WERI-Rb-1 (cell line): ENCODE measurements around the gene ITPR3.

ENCODE experiments used
- DNase-seq: peaks from one replicate; pipeline ENCODE4 v3.0.0-alpha.2; 2020
- H3K27ac ChIP-seq: fragments of 250-450 bp; sonication (Bioruptor Pico); 2 replicates; pipeline ENCODE4 v1.5.1; 2020; ENCODE audit warnings: mild to moderate bottlenecking, moderate library complexity
- H3K27me3 ChIP-seq: fragments of 250-450 bp; sonication (Bioruptor Pico); 2 replicates; pipeline ENCODE4 v1.5.1; 2021; ENCODE audit warnings: mild to moderate bottlenecking, low read depth, moderate library complexity; ENCODE audit not compliant: insufficient read depth, severe bottlenecking
- H3K36me3 ChIP-seq: fragments of 250-450 bp; sonication (Bioruptor Pico); 2 replicates; pipeline ENCODE4 v1.5.1; 2020; ENCODE audit warnings: mild to moderate bottlenecking, moderate library complexity
- H3K4me3 ChIP-seq: 2 replicates; pipeline ENCODE4 v1.5.1; 2011; ENCODE audit warnings: low read depth, mild to moderate bottlenecking, control low read depth, low read length
- H3K9me3 ChIP-seq: fragments of 250-450 bp; sonication (Bioruptor Pico); 2 replicates; pipeline ENCODE4 v1.5.1; 2021; ENCODE audit warnings: mild to moderate bottlenecking, moderate library complexity; ENCODE audit not compliant: severe bottlenecking
- CTCF ChIP-seq: IDR thresholded peaks from 2 replicates; pipeline ENCODE4 v1.5.1; 2011; ENCODE audit warnings: low read depth, mild to moderate bottlenecking, control low read depth, inconsistent platforms, low read length

Gene ITPR3

GRCh38 chr6:33642897-33643296 is 21.8 kb downstream of the ITPR3 start:
- no peaks in the 10 kb centered on the region for H3K27me3 ChIP-seq
- no peak for DNase-seq
- peaks cover 75% of the 10 kb centered on the region for H3K36me3 ChIP-seq
- no peak overlapping the region for H3K4me3 ChIP-seq
- no peak for TF ChIP-seq CTCF
- H3K27ac ChIP-seq, result no peak overlapping the region
- H3K9me3 ChIP-seq, result no peaks in the 10 kb centered on the region

GRCh38 chr6:33651403-33651802 is 30.3 kb downstream of the ITPR3 start:
- no peak for TF ChIP-seq CTCF
- peaks cover 76% of the 10 kb centered on the region for H3K36me3 ChIP-seq
- no peak overlapping the region for H3K4me3 ChIP-seq
- no peaks in the 10 kb centered on the region for H3K9me3 ChIP-seq
- no peaks in the 10 kb centered on the region for H3K27me3 ChIP-seq
- DNase-seq, result no peak
- H3K27ac ChIP-seq, result no peak overlapping the region

GRCh38 chr6:33652002-33652401 is 30.9 kb downstream of the ITPR3 start:
- H3K9me3 ChIP-seq, result no peaks in the 10 kb centered on the region
- H3K36me3 ChIP-seq, result peaks cover 76% of the 10 kb centered on the region
- DNase-seq, result no peak
- H3K27me3 ChIP-seq, result no peaks in the 10 kb centered on the region
- no peak overlapping the region for H3K27ac ChIP-seq
- TF ChIP-seq CTCF, result no peak
- no peak overlapping the region for H3K4me3 ChIP-seq

- no peak for DNase-seq
- no peak for TF ChIP-seq CTCF
Observed at GRCh38 chr6:33654831-33655554, 33.9 kb downstream of the ITPR3 start.

GRCh38 chr6:33656844-33657243 is 35.7 kb downstream of the ITPR3 start:
- Histone ChIP-seq H3K4me3 (no peak overlapping the region), H3K9me3 (no peaks in the 10 kb centered on the region), H3K36me3 (peaks cover 67% of the 10 kb centered on the region), H3K27ac (no peak overlapping the region), H3K27me3 (no peaks in the 10 kb centered on the region)
- TF ChIP-seq CTCF, result no peak
- no peak for DNase-seq

More at GRCh38 chr6:33654831-33655554, 33.9 kb downstream of the ITPR3 start:
- peaks cover 66% of the 10 kb centered on the region for H3K36me3 ChIP-seq
- no peak overlapping the region for H3K4me3 ChIP-seq
- no peaks in the 10 kb centered on the region for H3K9me3 ChIP-seq
- H3K27ac ChIP-seq, result no peak overlapping the region
- H3K27me3 ChIP-seq, result no peaks in the 10 kb centered on the region
